CD4-positive, alpha-beta T cell treated with Interleukin-4 for 4 hours (primary cell): ENCODE measurements around the gene CDH4.

Source experiments
- DNase-seq: peaks from one replicate; pipeline ENCODE4 v3.0.0-alpha.2; 2020

CDH4 gene

GRCh38 chr20:61251529-61252393 lies at the start of gene CDH4:
TSS of gene CDH4 (plus strand) at chr20:61252261.
- no peak for DNase-seq

- no peak for DNase-seq
Measured at GRCh38 chr20:61203320-61203719, 48.7 kb upstream of the CDH4 start.

GRCh38 chr20:61204206-61204605 lies 47.9 kb upstream of the CDH4 start:
- no peak for DNase-seq

GRCh38 chr20:61205769-61206168 lies 46.3 kb upstream of the CDH4 start:
- no peak for DNase-seq

GRCh38 chr20:61210862-61211261 lies 41.2 kb upstream of the CDH4 start:
- no peak for DNase-seq

GRCh38 chr20:61217848-61218247 lies 34.2 kb upstream of the CDH4 start:
- no peak for DNase-seq

GRCh38 chr20:61219021-61219431 lies 33.0 kb upstream of the CDH4 start:
- DNase-seq = no peak

- DNase-seq = no peak
Measured at GRCh38 chr20:61220131-61220530, 31.9 kb upstream of the CDH4 start.

GRCh38 chr20:61220626-61221325 lies 31.3 kb upstream of the CDH4 start:
- DNase-seq = no peak

- no peak for DNase-seq
Measured at GRCh38 chr20:61222699-61223098, 29.4 kb upstream of the CDH4 start.

GRCh38 chr20:61223121-61223520 lies 28.9 kb upstream of the CDH4 start:
- DNase-seq = no peak

- no peak for DNase-seq
Measured at GRCh38 chr20:61230166-61230565, 21.9 kb upstream of the CDH4 start.

- no peak for DNase-seq
Measured at GRCh38 chr20:61233590-61233989, 18.5 kb upstream of the CDH4 start.

GRCh38 chr20:61234224-61234890 lies 17.7 kb upstream of the CDH4 start:
- no peak for DNase-seq

GRCh38 chr20:61236713-61237112 lies 15.3 kb upstream of the CDH4 start:
- DNase-seq = no peak

- DNase-seq = no peak
Measured at GRCh38 chr20:61238813-61239212, 13.2 kb upstream of the CDH4 start.

- no peak for DNase-seq
Measured at GRCh38 chr20:61240814-61241213, 11.2 kb upstream of the CDH4 start.

- DNase-seq = no peak
Measured at GRCh38 chr20:61244213-61244612, 7.8 kb upstream of the CDH4 start.

- no peak for DNase-seq
Measured at GRCh38 chr20:61246269-61246668, 5.8 kb upstream of the CDH4 start.

- DNase-seq = no peak
Measured at GRCh38 chr20:61249626-61250025, 2.4 kb upstream of the CDH4 start.

- DNase-seq = no peak
Measured at GRCh38 chr20:61252601-61253263, 671 bp downstream of the CDH4 start.

GRCh38 chr20:61253264-61253639 lies 1.2 kb downstream of the CDH4 start:
- no peak for DNase-seq
